Activated CD8-positive, alpha-beta T cell treated with anti-CD3 and anti-CD28 coated beads for 36 hours (primary cell): ENCODE data around the gene HCK. TPM values are rescaled to one million over a fixed set of nuclear protein-coding genes. Genes with fewer than 3 reads are reported as not detected.

Source experiments
- ATAC-seq: fragments of 200-7000 bp; cut with Tn5 transposase; one replicate; pipeline ENCODE4 v1.10.0; 2021; ENCODE audit warnings: mild to moderate bottlenecking, moderate library complexity
- CTCF ChIA-PET: fragments of 350-600 bp; sonication (Branson Sonifier 250); formaldehyde crosslinking; loops from one replicate; lab custom pipeline; 2021; ENCODE audit warnings: antibody characterized with exemption; lab: Charles Lee
- POLR2A ChIA-PET: fragments of 350-600 bp; sonication (Branson Sonifier 250); formaldehyde crosslinking; loops from one replicate; lab custom pipeline; 2021; ENCODE audit warnings: antibody characterized with exemption; lab: Charles Lee
- DNase-seq: peaks from one replicate; pipeline ENCODE4 v3.0.0-alpha.2; 2020
- H3K27ac Mint-ChIP-seq: one replicate; pipeline ENCODE4 v1.8.0; 2021; ENCODE audit warnings: mild to moderate bottlenecking, mixed read lengths
- H3K27me3 Mint-ChIP-seq: one replicate; pipeline ENCODE4 v1.8.0; 2021; ENCODE audit warnings: mixed read lengths
- H3K36me3 Mint-ChIP-seq: one replicate; pipeline ENCODE4 v1.8.0; 2021; ENCODE audit warnings: low read depth, mixed read lengths
- H3K4me1 Mint-ChIP-seq: one replicate; pipeline ENCODE4 v1.8.0; 2021; ENCODE audit warnings: low read depth, mixed read lengths
- H3K4me3 Mint-ChIP-seq: one replicate; pipeline ENCODE4 v1.8.0; 2021; ENCODE audit warnings: mild to moderate bottlenecking, moderate library complexity, mixed read lengths
- H3K9me3 Mint-ChIP-seq: one replicate; pipeline ENCODE4 v1.8.0; 2021; ENCODE audit warnings: mixed read lengths
- CTCF ChIP-seq: fragments of 200-600 bp; IDR thresholded peaks from one replicate; pipeline ENCODE4 v1.8.0; 2022; ENCODE audit warnings: antibody characterized with exemption, mild to moderate bottlenecking
- intact Hi-C: fragments of 100-400 bp; cut with micrococcal nuclease; formaldehyde crosslinking; loops from one replicate; pipeline ENCODE4 v1.10.0; 2022
- total RNA-seq, 2 experiments: library from RNA; stranded (reverse); gene quantifications; one replicate each; pipeline ENCODE4 v1.2.3, GENCODE V29; 2021

HCK gene
- total RNA-seq, 2 experiments from 2014 or later = not detected

GRCh38 chr20:32070690-32071213 lies 18.7 kb downstream of the HCK start:
- H3K4me1 Mint-ChIP-seq = no peaks in the 10 kb centered on the region
- DNase-seq (no peak), ATAC-seq (no peak)
- H3K4me3 Mint-ChIP-seq = no peak overlapping the region
- CTCF ChIA-PET = interaction anchor here (1.3 kb wide), 1 partner anchor 17 kb away, joined by 5 read pairs; no protein-coding TSS in a partner anchor
- TF ChIP-seq CTCF = no peak
- no peaks in the 10 kb centered on the region for H3K36me3 Mint-ChIP-seq
- no peaks in the 10 kb centered on the region for H3K9me3 Mint-ChIP-seq
- peaks cover 2% of the 10 kb centered on the region for H3K27me3 Mint-ChIP-seq
- no peak overlapping the region for H3K27ac Mint-ChIP-seq
- POLR2A ChIA-PET = no interaction called here
- intact Hi-C loops = no loop called here

- Mint-ChIP-seq H3K4me1 (no peaks in the 10 kb centered on the region), H3K27ac (no peak overlapping the region), H3K4me3 (no peak overlapping the region), H3K36me3 (no peaks in the 10 kb centered on the region), H3K9me3 (no peaks in the 10 kb centered on the region), H3K27me3 (peaks cover 2% of the 10 kb centered on the region)
- POLR2A ChIA-PET = no interaction called here
- no peak for DNase-seq
- no peak for TF ChIP-seq CTCF
- CTCF ChIA-PET = interaction anchor here (1.0 to 1.6 kb wide), 3 partner anchors 17 to 41 kb away, joined by 3 to 5 read pairs (median 4); no protein-coding TSS in a partner anchor
- ATAC-seq = no peak
- intact Hi-C loops = no loop called here
Measured at GRCh38 chr20:32071395-32072167, 19.5 kb downstream of the HCK start.

DNA sequence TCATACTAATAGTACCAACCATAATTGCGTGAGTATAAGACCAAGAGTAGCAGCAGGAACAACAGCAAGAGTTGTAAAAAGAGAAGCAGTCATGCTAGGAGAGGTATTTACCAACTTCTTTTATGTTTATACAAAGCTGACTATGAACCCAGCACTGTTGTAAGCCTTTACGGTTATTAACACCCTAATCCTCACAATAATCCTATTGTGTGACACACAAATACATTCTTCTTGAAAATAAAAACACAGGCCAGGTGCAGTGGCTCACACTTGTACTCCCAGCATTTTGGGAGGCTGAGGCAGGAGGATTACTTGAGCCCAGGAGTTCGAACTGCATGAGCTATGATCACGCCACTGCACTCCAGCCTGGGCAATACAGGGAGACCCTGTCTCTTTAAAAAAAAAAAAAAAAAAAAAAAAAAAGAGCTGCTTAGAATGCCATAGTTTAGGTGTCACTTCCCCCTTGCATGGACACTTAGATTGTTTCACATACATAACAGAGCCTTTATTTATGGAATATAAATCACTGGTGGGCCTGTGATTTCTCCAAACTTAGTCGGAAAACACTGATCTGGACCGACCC lies 20.2 kb downstream of the HCK start:
- ATAC-seq (no peak), DNase-seq (no peak)
- no peak overlapping the region for H3K27ac Mint-ChIP-seq
- H3K9me3 Mint-ChIP-seq = no peaks in the 10 kb centered on the region
- H3K4me1 Mint-ChIP-seq = no peaks in the 10 kb centered on the region
- intact Hi-C loops = no loop called here
- no peaks in the 10 kb centered on the region for H3K36me3 Mint-ChIP-seq
- H3K4me3 Mint-ChIP-seq = no peak overlapping the region
- no peak for TF ChIP-seq CTCF
- peaks cover 4% of the 10 kb centered on the region for H3K27me3 Mint-ChIP-seq
- POLR2A ChIA-PET = interaction anchor here (1.1 kb wide), 1 partner anchor 9 kb away, joined by 4 read pairs; no protein-coding TSS in a partner anchor
- CTCF ChIA-PET = interaction anchor here (1.0 to 1.6 kb wide), 3 partner anchors 16 to 41 kb away, joined by 3 to 5 read pairs (median 4); no protein-coding TSS in a partner anchor

DNA sequence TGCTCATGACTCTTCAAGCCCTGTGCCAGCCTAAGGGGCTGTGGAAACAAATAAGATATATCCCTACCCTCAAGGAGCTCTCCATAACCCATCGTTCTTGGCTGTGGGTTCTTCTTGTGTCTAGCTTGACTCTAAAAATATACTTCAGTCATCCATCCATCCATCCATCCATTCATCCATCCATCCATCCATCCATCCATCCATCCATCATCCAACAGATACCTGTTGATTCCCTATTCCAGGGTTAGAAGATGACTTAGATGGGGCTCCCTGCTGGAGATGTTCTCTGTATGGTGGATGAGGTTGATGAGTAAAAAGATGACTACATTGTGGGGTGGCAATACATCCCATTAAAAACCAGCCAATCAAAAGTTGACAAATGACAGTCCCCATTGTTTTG lies 23.5 kb downstream of the HCK start:
- ATAC-seq (no peak), DNase-seq (no peak)
- intact Hi-C loops = no loop called here
- Mint-ChIP-seq H3K9me3 (no peaks in the 10 kb centered on the region), H3K27ac (no peak overlapping the region), H3K4me3 (no peak overlapping the region), H3K27me3 (peaks cover 7% of the 10 kb centered on the region), H3K36me3 (no peaks in the 10 kb centered on the region), H3K4me1 (no peaks in the 10 kb centered on the region)
- ChIA-PET POLR2A (no interaction called here), CTCF (interaction anchor here (1.0 to 1.4 kb wide), 2 partner anchors 13 to 16 kb away, joined by 4 to 7 read pairs; no protein-coding TSS in a partner anchor)
- no peak for TF ChIP-seq CTCF

GRCh38 chr20:32077190-32077589 lies 25.1 kb downstream of the HCK start:
- intact Hi-C loops = no loop called here
- H3K4me1 Mint-ChIP-seq = no peaks in the 10 kb centered on the region
- H3K9me3 Mint-ChIP-seq = no peaks in the 10 kb centered on the region
- DNase-seq (no peak), ATAC-seq (no peak)
- H3K4me3 Mint-ChIP-seq = no peak overlapping the region
- no peak for TF ChIP-seq CTCF
- H3K27me3 Mint-ChIP-seq = peaks cover 12% of the 10 kb centered on the region
- H3K36me3 Mint-ChIP-seq = no peaks in the 10 kb centered on the region
- no peak overlapping the region for H3K27ac Mint-ChIP-seq
- ChIA-PET CTCF (no interaction called here), POLR2A (no interaction called here)
